Liver (tissue), 3 donors: Measurements from ENCODE around the gene PDLIM5.

Source experiments
- FOXA1 ChIP-seq: IDR thresholded peaks from 2 replicates; pipeline ENCODE4 v1.6.1; 2016; ENCODE audit warnings: antibody characterized with exemption
- GABPA ChIP-seq, 2 donors: IDR thresholded peaks in 1 of 2; conservative IDR thresholded peaks in 1 of 2; 2 replicates each; pipeline ENCODE4 v1.6.1; 2016; ENCODE audit warnings: antibody characterized with exemption in 2 of 2, mild to moderate bottlenecking in 1 of 2, moderate library complexity in 1 of 2
- YY1 ChIP-seq: IDR thresholded peaks from 2 replicates; pipeline ENCODE4 v1.6.1; 2016; ENCODE audit warnings: antibody characterized with exemption, mild to moderate bottlenecking
- TF ChIP-seq, protein P1 (sequence below): fragments of 150-350 bp; IDR thresholded peaks from 2 replicates; pipeline ENCODE4 v1.5.1; 2017; ENCODE audit warnings: improper control_type of control experiment, low read depth, low read length; ENCODE audit not compliant: missing input control
- donor health status: healthy.
- donor health status: healthy.

DNA sequence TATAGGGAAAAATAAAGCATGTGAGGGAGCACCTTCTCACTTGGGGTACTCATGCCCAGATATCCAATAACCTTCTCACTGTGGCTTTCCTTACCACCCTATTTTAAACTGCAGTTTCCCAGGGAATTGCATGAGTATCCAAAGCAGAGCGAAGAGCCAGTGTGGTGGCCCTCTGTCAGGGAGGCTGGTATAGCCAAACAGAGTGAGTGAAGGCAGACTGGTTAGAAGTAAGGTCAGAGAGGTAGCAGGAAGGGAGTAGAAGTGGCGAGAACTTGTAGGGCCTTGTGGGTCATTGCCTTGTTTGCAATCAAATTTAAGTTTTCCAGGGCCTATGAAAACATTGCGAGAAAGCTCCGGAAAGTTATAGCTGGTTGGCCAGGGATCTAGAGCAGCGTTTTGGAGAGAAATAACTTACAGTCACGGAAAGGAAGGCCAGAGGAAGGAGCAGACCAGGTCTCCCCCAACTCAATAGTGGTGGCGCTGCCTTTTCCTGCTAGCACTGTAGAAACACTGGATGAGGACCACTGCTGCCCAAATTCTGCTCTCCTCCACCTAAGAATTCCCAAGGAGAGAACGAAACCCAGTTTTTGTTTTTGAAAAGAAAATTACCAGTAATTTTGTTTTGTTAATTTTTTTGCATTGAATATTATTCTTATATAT is 77.2 kb downstream of the PDLIM5 start:
- TF ChIP-seq, protein P1, sequence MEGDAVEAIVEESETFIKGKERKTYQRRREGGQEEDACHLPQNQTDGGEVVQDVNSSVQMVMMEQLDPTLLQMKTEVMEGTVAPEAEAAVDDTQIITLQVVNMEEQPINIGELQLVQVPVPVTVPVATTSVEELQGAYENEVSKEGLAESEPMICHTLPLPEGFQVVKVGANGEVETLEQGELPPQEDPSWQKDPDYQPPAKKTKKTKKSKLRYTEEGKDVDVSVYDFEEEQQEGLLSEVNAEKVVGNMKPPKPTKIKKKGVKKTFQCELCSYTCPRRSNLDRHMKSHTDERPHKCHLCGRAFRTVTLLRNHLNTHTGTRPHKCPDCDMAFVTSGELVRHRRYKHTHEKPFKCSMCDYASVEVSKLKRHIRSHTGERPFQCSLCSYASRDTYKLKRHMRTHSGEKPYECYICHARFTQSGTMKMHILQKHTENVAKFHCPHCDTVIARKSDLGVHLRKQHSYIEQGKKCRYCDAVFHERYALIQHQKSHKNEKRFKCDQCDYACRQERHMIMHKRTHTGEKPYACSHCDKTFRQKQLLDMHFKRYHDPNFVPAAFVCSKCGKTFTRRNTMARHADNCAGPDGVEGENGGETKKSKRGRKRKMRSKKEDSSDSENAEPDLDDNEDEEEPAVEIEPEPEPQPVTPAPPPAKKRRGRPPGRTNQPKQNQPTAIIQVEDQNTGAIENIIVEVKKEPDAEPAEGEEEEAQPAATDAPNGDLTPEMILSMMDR = no peak
- TF ChIP-seq YY1 = no peak
- no peak for TF ChIP-seq FOXA1
- TF ChIP-seq GABPA (IDR thresholded peaks at IDR 0.05 in 1 of 2, conservative IDR thresholded peaks at IDR 0.05 in 1 of 2) = no peak
